SJCRH30 (cell line): ENCODE results near the gene GZF1. TPM values are rescaled to one million over a fixed set of nuclear protein-coding genes. Genes with fewer than 3 reads are reported as not detected.

Experiments
- DNase-seq, 2 experiments: peaks; one replicate each; pipeline ENCODE4 v3.0.0-alpha.2; 2015 to 2020
- H3K27ac ChIP-seq: fragments of 250-450 bp; sonication (Bioruptor Pico); 2 replicates; pipeline ENCODE4 v1.5.1; 2020; ENCODE audit warnings: mild to moderate bottlenecking, moderate library complexity
- H3K27me3 ChIP-seq: fragments of 250-450 bp; sonication (Bioruptor Pico); 2 replicates; pipeline ENCODE4 v1.5.1; 2020; ENCODE audit warnings: mild to moderate bottlenecking, moderate library complexity
- H3K36me3 ChIP-seq: fragments of 250-450 bp; sonication (Bioruptor Pico); 2 replicates; pipeline ENCODE4 v1.5.1; 2020; ENCODE audit warnings: mild to moderate bottlenecking, moderate library complexity
- H3K4me1 ChIP-seq: fragments of 250-450 bp; sonication (Bioruptor Pico); 2 replicates; pipeline ENCODE4 v1.5.1; 2020; ENCODE audit warnings: mild to moderate bottlenecking, moderate library complexity
- H3K4me3 ChIP-seq: fragments of 250-450 bp; sonication (Bioruptor Pico); 2 replicates; pipeline ENCODE4 v1.5.1; 2020; ENCODE audit warnings: mild to moderate bottlenecking, moderate library complexity
- H3K9me3 ChIP-seq: fragments of 250-450 bp; sonication (Bioruptor Pico); replicated peaks from 2 replicates; pipeline ENCODE4 v1.5.1; 2020; ENCODE audit warnings: mild to moderate bottlenecking, moderate library complexity
- total RNA-seq: library from RNA; depleted of rRNA; stranded (reverse); fragments of >200 nt; shearing (Covaris generic); gene quantifications from 2 replicates; pipeline ENCODE4 v1.2.3, GENCODE V29; 2014; rRNA removed

Gene GZF1
- total RNA-seq, 1 experiment from 2014 or later, result 31.8 TPM

DNA sequence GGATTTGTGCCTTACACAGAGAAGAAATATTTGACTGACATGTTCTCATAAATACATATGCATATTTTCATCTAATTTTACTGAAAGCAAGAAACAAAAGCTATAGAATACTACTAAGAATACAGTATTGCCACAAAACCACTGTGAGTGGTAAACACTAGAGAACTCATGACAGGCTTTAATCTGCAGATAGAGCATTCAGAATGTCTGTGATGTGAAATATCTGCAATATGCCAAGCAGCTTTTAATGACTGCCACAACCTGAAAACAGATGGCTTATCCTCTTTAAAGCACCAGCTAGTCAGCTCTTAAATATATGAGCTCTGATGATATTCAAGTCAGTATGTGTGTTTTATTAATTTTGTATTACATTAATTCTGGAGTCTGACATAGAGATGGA lies 55.9 kb downstream of the GZF1 start:
- H3K4me1 ChIP-seq, result peaks cover 2% of the 10 kb centered on the region; the same call in 1 of the 2 replicates
- H3K9me3 ChIP-seq, result no peaks in the 10 kb centered on the region
- peaks cover 3% of the 10 kb centered on the region for H3K36me3 ChIP-seq
- no peak for DNase-seq
- no peak overlapping the region for H3K4me3 ChIP-seq
- H3K27ac ChIP-seq, result no peak overlapping the region
- H3K27me3 ChIP-seq, result no peaks in the 10 kb centered on the region

DNA sequence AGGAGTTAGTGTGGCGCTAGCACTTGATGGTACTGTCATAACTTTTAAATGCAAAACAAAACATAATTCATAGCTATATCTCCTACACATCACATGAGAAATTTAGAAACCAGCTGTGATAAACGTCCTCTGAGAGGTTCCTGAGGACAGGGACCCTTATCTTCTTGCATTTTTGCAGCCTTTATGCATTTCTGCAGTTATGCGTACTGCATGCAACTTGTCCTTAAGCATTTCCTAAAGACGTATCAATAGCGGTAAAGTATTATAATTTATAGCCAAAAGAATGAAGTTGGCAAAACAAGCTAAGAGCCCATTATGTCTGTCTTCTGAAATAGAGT lies 57.6 kb downstream of the GZF1 start:
- no peaks in the 10 kb centered on the region for H3K9me3 ChIP-seq
- no peak overlapping the region for H3K27ac ChIP-seq
- H3K4me3 ChIP-seq, result peak overlapping the region; percentile 92
- H3K36me3 ChIP-seq, result peaks cover under 1% of the 10 kb centered on the region
- H3K27me3 ChIP-seq, result no peaks in the 10 kb centered on the region
- DNase-seq, result no peak
- H3K4me1 ChIP-seq, result peaks cover 2% of the 10 kb centered on the region; the same call in 1 of the 2 replicates

DNA sequence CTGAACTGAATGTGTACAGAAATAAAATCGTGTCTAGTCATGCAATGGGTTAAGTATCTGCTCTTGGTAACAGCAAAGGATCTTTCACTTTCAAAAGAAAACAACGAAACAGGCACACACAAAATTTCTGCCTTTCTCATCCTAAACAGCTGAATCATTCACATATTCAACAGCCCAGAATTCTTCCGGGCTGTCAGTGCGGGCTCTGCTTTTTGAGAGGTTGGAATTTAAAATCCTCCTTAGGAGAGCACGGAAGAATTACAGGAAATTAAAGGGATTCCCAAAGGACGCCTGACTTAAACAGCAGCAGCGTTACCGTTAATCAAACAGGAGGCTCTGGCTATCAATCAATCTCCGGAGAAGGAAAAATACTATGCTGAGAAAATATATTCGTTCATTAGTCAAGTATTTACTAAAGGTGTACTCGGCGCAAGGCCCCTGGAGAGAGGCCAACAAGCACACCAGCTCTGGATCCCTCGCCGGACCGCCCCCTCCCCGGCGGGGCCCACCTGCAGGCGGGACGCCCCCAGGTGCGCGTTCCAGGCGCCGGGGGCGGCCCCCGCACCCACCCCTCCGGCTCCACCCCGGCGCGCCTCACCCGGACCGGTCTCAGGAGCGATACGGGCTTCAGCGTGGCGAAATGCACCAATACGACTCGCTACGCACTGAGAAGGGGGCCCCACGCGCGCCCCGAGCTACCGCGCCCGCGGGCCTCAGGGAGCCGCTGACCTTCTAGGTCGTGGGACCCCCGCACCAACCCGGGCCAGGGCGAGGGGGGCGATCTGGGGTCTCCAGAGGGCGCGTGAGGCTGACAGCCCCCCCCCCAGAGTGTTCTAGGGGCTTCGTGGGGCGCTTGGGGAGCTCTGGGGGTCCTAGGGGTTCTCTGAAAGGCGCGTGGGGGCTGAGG lies 58.3 kb downstream of the GZF1 start:
- Histone ChIP-seq H3K4me3 (peak overlapping the region; percentile 92), H3K36me3 (no peaks in the 10 kb centered on the region; the same call in none of the 2 replicates), H3K27me3 (no peaks in the 10 kb centered on the region), H3K27ac (peak overlapping the region; percentile 69), H3K4me1 (peaks cover 2% of the 10 kb centered on the region; the same call in 1 of the 2 replicates), H3K9me3 (no peaks in the 10 kb centered on the region; the same call in 1 of the 2 replicates)
- DNase-seq, result peak in 1 of 2 experiments; percentile 26

DNA sequence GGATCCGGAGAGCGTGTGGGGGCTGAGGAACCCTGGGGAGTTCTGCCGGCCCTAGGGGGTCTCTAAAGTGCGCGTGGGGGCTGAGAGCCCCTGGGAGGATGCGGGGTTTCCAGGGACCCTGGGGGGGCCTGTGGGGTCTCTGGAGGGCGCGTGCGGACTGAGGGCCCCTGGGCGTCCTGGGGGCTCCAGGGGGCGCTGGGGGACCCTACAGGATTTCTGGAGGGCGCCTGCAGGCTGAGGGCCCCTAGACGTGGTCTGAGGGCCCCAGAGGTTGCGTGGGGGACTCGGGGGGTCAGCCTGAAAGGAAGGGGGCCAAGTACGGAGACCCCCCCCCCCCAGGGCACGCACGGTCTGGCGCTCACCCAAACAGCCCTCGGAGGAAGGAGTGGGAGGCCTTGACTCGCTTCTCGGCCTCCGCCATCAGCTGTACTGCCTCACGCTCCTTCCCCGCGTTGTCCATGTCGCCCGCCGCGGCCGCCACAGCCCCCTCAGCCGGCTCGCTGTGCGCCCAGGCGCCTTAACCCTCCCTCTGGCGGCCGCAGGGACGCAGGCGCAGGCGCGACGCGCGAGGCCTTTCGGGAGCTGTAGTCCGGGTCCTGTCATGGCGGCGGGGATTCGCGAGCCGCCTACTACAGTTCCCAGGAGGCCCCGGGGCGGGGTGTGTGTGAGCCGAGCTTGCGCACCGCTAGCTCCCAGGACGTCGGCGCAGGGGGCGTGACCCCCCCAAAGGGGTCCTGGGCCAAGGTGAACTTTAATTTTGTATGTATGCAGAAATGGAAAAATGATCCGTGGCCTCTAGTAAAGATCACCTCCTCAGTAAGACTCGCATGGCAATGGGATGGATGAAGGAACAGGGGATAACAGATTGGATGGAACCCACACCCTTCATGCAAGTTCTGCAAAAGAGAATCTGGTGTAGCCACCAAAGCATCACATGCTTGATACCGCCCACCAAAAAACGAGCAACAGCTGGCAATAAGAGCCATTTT lies 59.3 kb downstream of the GZF1 start, which contains the start of gene NAPB:
Gene NAPB (minus strand): TSS at position 546 of the 989 bp plus-strand sequence. CDS start 86 bp downstream, at position 460.
- Histone ChIP-seq H3K4me3 (peak within 1 kb of the TSS; percentile 92), H3K9me3 (peaks cover 4% of the 10 kb centered on the region; the same call in 1 of the 2 replicates), H3K36me3 (no peaks in the 10 kb centered on the region; the same call in 1 of the 2 replicates), H3K4me1 (peaks cover 2% of the 10 kb centered on the region; the same call in 1 of the 2 replicates), H3K27ac (peak within 1 kb of the TSS; percentile 69), H3K27me3 (no peaks in the 10 kb centered on the region)
- peak; percentile 97 for DNase-seq

Other genes starting within 250 kb of the GZF1 start
- gene NXT1, start 11.4 kb upstream of the GZF1 start, total RNA-seq, result 85.9 and 90.7 TPM in 2 replicates
- gene NAPB, start 59.3 kb downstream of the GZF1 start, total RNA-seq, result 7.1 and 11.3 TPM in 2 replicates
- not detected in 2 replicates for gene CSTL1, start 77.5 kb downstream of the GZF1 start, total RNA-seq
- not detected in 2 replicates for gene CST11, start 90.7 kb downstream of the GZF1 start, total RNA-seq
- not detected in 2 replicates for gene CST8, start 128.9 kb downstream of the GZF1 start, total RNA-seq
- not detected in 2 replicates for gene CST9L, start 206.3 kb downstream of the GZF1 start, total RNA-seq
- gene CST9, start 243.7 kb downstream of the GZF1 start, total RNA-seq, result not detected in 2 replicates